ENCODE results near the gene ST6GALNAC1. TPM values are rescaled to one million over a fixed set of nuclear protein-coding genes. Genes with fewer than 3 reads are reported as not detected.
A peak's percentile ranks its signal among the peaks of the same experiment; 100 is the strongest.

The ST6GALNAC1 gene
- total RNA-seq, 6 experiments from 2014 or later = not detected

DNA sequence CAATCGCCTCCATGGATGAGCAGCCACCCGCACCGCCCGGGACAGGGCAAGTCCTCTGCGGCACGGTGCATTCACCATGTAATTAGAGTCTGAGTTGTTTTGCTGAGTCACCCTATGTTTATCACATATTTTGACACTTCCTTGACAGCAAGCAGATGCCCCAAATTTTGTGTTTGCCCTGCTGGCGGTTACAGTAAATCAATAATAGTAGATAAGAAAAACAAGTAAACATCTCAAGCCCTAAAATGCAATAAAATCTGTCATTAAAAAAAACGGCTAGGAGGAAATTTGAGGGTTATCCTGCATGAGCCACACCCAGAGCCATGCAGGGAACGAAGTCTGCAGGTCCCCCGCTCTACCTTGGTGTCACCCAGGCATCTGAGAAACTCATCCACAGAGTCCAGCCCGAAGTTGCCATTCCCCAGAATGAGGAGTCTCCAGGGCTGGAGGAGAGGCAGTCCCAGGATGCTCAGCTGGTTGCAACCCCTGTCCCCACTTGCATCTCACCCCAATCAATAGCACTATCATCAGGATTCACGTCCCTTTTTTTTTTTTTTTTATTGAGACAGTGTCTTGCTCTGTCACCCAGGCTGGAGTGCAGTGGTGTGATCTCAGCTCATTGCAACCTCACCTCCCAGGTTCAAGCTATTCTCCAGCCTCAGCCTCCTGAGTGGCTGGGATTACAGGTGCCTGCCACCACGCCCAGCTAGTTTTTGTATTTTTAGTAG lies 16.5 kb upstream of the ST6GALNAC1 start:
- Mint-ChIP-seq H3K36me3 (ENCODE audit: low read depth) (no peaks in the 10 kb centered on the region), H3K27ac (no peak overlapping the region), H3K9me3 (no peaks in the 10 kb centered on the region), H3K27me3 (ENCODE audit: insufficient read depth) (peaks cover 29% of the 10 kb centered on the region), H3K4me1 (ENCODE audit: low read depth) (peaks cover 8% of the 10 kb centered on the region; the same call in 1 of the 2 replicates), H3K4me3 (no peak overlapping the region)
- DNase-seq = no peak
- TF ChIP-seq, protein P1, sequence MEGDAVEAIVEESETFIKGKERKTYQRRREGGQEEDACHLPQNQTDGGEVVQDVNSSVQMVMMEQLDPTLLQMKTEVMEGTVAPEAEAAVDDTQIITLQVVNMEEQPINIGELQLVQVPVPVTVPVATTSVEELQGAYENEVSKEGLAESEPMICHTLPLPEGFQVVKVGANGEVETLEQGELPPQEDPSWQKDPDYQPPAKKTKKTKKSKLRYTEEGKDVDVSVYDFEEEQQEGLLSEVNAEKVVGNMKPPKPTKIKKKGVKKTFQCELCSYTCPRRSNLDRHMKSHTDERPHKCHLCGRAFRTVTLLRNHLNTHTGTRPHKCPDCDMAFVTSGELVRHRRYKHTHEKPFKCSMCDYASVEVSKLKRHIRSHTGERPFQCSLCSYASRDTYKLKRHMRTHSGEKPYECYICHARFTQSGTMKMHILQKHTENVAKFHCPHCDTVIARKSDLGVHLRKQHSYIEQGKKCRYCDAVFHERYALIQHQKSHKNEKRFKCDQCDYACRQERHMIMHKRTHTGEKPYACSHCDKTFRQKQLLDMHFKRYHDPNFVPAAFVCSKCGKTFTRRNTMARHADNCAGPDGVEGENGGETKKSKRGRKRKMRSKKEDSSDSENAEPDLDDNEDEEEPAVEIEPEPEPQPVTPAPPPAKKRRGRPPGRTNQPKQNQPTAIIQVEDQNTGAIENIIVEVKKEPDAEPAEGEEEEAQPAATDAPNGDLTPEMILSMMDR (IDR thresholded peaks at IDR 0.05) = no peak

DNA sequence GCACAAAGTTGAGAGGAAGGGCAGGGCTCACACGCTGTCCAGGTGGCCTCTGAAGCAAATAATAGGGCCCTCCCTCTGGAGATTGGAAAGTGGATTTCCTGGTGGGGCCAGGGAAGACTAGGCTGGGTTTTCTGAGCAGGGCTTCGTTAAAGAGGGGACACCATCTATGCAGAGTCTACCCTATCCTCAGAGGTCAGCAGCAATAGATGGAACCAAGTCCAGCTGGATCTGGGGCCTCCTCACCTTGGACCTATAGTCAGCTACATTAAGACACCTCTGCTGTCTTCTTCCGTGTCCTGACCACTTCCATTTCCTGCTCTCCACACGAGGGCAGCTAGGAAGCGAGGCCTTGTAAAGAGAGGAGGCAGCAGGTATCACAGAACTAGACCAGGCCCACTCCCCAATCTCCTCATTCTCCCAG lies 14.7 kb upstream of the ST6GALNAC1 start:
- H3K9me3 Mint-ChIP-seq = no peaks in the 10 kb centered on the region
- no peaks in the 10 kb centered on the region for H3K36me3 Mint-ChIP-seq (ENCODE audit: low read depth)
- H3K27ac Mint-ChIP-seq = no peak overlapping the region
- DNase-seq = no peak
- peaks cover 21% of the 10 kb centered on the region for H3K27me3 Mint-ChIP-seq (ENCODE audit: insufficient read depth)
- TF ChIP-seq, protein P1 (IDR thresholded peaks at IDR 0.05) = no peak
- no peak overlapping the region for H3K4me3 Mint-ChIP-seq
- peaks cover 8% of the 10 kb centered on the region; the same call in 1 of the 2 replicates for H3K4me1 Mint-ChIP-seq (ENCODE audit: low read depth)

DNA sequence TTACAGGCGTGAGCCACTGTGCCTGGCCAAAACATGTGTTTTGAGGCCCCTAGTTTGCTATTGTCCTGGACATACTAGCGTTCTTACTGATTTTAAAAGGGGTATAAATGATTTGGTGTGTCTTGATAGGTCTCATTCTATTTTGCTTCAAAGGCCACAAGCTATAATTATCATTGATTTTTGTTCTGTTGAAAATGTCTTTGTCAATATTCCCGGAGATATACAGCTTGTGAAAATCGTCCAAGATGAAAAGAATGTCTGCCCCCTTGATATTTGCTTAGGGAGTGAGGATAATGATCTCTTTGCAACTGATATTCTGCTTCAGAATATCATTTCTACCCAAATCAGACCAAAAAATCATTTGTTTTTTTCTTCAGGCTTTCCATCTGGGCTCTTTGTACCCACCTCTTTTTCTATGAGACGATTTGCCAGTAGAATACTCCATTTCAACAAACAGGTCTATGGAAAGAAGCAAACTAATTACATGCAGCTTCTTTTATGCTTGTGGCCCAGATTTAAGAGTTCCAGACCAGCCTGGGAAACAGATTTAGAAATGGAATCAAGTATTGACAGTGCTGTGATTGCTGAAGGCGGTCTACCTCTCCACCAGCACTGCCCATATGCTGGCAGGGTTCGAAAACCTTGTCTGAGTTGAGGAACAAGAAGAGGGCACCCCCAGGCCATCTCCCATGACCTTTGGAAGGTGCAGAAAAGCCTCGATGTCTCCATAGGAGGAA lies 14.1 kb upstream of the ST6GALNAC1 start:
- H3K36me3 Mint-ChIP-seq (ENCODE audit: low read depth) = peaks cover under 1% of the 10 kb centered on the region; the same call in 1 of the 2 replicates
- H3K4me1 Mint-ChIP-seq (ENCODE audit: low read depth) = peaks cover 8% of the 10 kb centered on the region; the same call in 1 of the 2 replicates
- H3K9me3 Mint-ChIP-seq = peaks cover under 1% of the 10 kb centered on the region; the same call in 1 of the 2 replicates
- TF ChIP-seq, protein P1 (IDR thresholded peaks at IDR 0.05) = no peak
- no peak overlapping the region for H3K27ac Mint-ChIP-seq
- DNase-seq = no peak
- H3K4me3 Mint-ChIP-seq = no peak overlapping the region
- peaks cover 21% of the 10 kb centered on the region for H3K27me3 Mint-ChIP-seq (ENCODE audit: insufficient read depth)

DNA sequence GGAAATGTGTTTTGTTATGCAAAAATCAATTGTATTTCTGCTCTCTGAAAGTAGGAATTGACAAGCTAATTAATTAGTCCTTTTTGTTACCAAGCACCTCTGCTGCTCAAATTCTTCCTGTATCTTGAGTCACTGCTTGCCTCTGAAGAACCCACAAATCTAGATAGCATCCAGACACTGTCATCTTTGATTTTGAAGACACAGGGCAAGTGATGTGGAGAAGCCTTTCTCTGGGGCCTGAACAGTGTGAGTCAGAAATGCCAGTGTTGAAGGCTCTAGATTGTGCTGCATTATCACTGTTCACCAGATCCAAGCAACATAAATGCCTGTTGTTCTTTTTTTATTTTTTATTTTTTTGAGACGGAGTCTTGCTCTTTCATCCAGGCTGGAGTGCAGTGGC lies 10.9 kb upstream of the ST6GALNAC1 start:
- H3K4me1 Mint-ChIP-seq (ENCODE audit: low read depth) = peaks cover 2% of the 10 kb centered on the region; the same call in 1 of the 2 replicates
- DNase-seq = peak; percentile 36
- peaks cover 7% of the 10 kb centered on the region for H3K9me3 Mint-ChIP-seq
- H3K27me3 Mint-ChIP-seq (ENCODE audit: insufficient read depth) = peaks cover 21% of the 10 kb centered on the region
- no peak overlapping the region for H3K4me3 Mint-ChIP-seq
- TF ChIP-seq, protein P1 (IDR thresholded peaks at IDR 0.05) = no peak
- peaks cover 10% of the 10 kb centered on the region; the same call in 1 of the 2 replicates for H3K36me3 Mint-ChIP-seq (ENCODE audit: low read depth)
- H3K27ac Mint-ChIP-seq = no peak overlapping the region

DNA sequence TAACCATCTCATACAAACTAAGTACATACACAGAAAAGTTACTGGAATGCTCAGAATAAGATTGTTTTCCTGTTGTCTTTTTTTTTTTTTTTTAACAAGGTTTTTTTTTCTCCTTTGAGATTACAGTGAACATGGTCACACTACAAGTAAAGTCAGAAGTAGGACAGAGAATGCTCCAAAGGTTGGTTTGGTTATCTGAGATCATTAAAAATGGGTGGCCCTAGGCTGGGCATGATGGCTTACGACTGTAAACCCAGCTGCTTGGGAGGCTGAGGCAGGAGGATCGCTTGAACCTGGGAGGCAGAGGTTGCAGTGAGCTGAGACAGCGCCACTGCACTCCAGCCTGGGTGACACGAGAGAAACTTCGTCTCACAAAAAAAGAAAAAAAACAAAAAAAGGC lies 6.9 kb upstream of the ST6GALNAC1 start:
- Mint-ChIP-seq H3K9me3 (peaks cover 15% of the 10 kb centered on the region), H3K27me3 (ENCODE audit: insufficient read depth) (peaks cover 24% of the 10 kb centered on the region), H3K4me3 (no peak overlapping the region), H3K36me3 (ENCODE audit: low read depth) (peaks cover 14% of the 10 kb centered on the region; the same call in 1 of the 2 replicates), H3K27ac (no peak overlapping the region), H3K4me1 (ENCODE audit: low read depth) (no peaks in the 10 kb centered on the region)
- TF ChIP-seq, protein P1 (IDR thresholded peaks at IDR 0.05) = no peak
- no peak for DNase-seq

All from HFFc6 (cell line).